ENCODE results near the gene ADGRG6.

DNA sequence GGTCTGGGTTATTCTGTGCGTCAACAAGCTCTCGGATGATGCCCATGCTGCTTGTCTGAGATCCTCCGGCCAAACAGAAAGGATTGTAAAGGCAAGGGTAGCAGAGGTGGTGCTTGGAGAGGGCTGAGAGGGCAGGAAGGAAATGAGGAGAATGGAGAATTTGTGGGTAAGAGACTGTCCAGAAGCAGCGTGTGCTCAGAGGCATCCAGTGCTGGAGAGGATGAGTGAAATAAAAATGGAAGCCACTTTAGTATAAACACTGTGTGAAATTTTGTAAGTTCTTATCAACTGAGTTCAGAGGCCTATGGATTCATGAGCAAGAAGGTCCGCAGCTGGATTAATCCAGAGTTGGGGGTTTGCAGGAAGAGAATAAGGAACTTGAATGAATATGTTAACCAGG lies 59.5 kb downstream of the ADGRG6 start:
- TF ChIP-seq, protein P1, sequence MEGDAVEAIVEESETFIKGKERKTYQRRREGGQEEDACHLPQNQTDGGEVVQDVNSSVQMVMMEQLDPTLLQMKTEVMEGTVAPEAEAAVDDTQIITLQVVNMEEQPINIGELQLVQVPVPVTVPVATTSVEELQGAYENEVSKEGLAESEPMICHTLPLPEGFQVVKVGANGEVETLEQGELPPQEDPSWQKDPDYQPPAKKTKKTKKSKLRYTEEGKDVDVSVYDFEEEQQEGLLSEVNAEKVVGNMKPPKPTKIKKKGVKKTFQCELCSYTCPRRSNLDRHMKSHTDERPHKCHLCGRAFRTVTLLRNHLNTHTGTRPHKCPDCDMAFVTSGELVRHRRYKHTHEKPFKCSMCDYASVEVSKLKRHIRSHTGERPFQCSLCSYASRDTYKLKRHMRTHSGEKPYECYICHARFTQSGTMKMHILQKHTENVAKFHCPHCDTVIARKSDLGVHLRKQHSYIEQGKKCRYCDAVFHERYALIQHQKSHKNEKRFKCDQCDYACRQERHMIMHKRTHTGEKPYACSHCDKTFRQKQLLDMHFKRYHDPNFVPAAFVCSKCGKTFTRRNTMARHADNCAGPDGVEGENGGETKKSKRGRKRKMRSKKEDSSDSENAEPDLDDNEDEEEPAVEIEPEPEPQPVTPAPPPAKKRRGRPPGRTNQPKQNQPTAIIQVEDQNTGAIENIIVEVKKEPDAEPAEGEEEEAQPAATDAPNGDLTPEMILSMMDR (IDR thresholded peaks at IDR 0.05): no peak
- TF ChIP-seq POLR2A (IDR thresholded peaks at IDR 0.05) (no peak), POLR2AphosphoS5 (IDR thresholded peaks at IDR 0.05) (no peak)

Data from suprapubic skin (tissue), 4 donors.